T-helper 2 cell treated with Interferon-gamma antibody and Interleukin-4, amounts not matched to agents 100 ng/mL and 5 ng/mL, for 36 hours (primary cell): ENCODE measurements around the gene IMPG2. TPM values are rescaled to one million over a fixed set of nuclear protein-coding genes. Genes with fewer than 3 reads are reported as not detected.

Experiments used
- intact Hi-C: fragments of 100-400 bp; cut with micrococcal nuclease; formaldehyde crosslinking; loops from one replicate; pipeline ENCODE4 v1.15.1; 2023
- total RNA-seq: library from RNA; stranded (reverse); gene quantifications from 2 replicates; pipeline ENCODE4 v1.2.3, GENCODE V29; 2022

IMPG2 gene
- total RNA-seq, 1 donor from 2014 or later, result 0.20 TPM

DNA sequence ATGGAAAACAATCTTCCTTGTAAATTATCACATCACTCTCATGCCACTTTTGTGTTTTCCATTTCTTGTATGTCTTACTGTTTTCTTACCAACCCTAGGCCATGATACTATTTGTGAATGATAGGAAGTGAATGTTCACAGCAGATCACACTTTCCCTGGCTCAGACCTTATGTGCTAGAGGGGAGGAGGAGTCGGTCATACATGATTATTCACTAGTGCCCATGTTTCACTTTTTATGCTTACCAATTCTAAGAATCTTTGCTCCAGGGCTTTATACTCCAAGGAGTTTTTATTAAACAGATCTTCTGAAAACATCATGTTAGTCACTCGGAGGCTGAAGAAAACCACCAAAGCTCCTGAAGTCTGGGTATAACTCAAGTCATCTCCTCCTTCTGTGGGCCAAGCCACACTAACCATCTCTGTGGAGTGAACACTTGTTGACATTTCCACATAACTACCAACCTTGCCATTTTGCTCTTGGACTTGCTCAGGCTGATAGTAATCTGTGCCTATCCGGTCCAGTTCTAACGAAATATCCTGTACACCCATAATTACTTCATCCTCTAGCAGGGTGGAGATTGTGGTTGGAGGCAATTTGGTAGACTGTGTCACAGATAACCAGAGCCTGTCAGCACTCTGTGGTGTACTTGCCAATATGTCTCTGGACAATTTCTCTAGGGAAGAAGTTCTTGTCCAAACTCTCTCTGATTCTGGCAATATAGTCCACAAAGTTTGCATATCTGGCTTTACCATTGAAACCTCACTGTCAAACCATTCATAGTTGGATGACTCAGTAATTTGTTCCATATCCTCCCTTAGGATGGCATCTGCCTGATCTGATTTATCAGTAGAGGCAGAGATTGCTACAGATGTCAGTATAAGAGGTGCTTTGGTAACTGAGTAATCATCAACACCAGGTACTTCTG, 76.8 kb downstream of the IMPG2 start:
- intact Hi-C loops, result no loop called here

DNA sequence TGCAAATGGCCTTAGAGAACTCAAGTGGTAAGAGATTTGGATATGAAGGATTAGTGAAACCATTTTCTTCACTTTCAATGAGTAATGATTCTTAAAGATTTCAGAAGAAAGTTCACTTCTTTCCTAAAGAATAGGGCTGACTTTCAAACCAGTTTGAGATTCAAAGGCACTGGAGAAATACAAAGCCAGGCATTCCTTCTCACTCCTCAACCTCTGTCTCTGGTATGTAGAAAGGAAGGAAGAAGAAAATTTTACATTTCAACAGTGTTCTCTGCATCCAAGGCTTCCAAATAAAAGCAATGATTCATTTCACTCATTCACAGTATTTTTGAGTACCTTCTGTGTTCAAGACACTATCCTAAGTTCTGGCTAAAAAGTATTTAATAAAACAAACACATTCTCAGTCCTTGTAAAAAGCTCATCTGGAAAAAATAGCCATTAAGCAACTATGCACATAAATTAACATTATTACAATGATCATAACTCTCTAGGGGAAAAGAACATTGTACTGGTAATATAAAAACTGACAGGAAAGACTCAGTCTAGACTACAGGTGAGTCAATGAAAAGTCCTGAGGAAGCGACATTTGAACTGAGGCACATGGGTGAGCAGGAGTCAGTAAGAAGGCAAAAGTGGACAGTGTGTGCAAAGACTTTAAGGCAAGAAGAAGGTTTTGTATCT, 79.5 kb downstream of the IMPG2 start:
- intact Hi-C loops, result no loop called here

DNA sequence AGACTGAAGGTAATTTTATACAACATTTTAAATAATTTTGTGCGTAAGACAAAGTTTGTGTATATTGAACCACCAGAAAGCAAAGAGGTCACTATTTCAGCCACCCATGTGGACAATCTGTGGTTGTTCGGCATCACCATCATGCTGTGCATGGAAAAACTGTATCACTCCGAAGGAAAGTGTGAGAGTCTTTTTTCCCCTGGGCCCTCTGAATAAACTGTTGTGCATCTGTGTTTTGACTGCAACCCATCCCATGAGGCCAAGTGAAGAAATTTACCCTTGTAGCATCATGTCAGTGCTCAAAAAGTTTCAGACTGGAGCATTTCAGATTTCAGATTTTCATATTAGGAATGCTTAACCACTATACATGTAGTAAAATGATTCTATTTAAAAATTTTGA, 85.3 kb downstream of the IMPG2 start:
- intact Hi-C loops, result no loop called here

DNA sequence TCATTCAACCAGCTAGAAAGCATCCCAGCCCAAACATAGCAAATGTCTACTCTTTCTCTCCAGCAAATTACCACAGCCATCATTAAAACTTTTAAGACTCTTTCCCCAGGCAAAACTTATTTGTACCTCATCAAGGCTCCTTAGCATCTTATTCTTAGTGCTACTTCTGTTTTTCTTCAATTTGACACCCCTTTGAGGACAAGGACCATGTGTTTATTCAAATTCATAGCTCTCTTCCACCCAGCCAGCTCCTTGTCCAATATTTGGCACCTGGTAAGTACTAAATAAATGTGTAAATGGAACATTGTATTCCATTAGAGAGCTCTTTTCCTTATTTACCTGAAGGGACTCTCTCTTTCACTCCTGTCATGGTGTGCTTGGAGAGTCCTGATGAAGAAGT, 89.8 kb downstream of the IMPG2 start:
- intact Hi-C loops, result no loop called here

DNA sequence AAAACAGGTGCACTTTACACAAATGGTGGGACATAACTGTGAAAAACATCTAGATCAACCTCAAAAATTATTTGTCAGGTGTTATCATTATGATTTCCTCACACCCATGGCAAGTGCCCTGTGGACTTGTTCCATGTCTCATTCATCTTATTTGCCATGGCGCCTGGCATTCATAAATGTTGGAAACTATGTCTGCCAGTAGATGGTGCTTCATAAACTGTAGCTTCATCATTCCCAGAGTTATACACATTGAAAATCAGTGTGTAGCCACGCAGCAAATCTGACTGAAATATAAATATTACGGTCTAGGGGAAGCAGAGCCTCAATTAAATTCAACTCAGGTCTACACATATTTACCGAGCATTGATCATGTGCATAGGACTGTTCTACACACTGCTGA, 90.7 kb downstream of the IMPG2 start:
- intact Hi-C loops, result no loop called here

DNA sequence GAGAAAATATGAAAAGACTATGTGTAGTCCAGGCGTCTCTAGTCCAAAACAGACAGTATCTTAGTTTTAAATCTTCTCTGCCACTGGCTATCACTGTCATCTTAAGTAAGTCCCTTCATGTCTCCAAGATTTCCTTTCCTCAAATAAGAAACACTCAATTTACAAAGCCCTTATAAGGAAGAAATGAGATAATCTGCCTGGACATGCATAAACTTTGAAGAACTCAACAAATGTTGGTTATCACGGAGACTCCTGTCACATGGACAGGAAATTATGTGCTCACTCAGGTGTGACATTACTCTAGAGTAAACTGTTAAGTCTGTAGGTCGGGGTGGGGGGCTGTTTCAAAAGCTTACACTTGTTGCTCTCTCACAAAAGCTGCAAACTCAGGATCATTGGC, 91.9 kb downstream of the IMPG2 start:
- intact Hi-C loops, result no loop called here

DNA sequence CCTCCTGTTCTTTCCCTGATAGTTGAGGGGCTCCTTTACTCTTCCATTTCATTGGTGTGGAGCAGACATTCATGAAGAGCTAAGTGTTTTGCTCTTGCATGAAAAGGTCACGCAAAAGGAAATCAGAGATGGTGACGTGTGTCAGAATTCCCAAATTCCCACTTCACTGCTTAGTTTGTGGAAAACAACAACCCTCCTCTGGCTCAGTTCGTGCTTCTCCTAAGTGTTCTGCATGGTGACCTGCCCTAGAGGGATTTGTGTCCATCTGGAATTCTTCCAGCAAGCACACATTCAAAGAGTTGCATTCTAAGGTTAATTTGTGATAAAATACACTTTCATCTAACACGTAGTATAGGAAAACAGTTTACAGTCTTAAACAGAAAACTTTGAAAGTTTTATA, 95.6 kb downstream of the IMPG2 start:
- intact Hi-C loops, result no loop called here

DNA sequence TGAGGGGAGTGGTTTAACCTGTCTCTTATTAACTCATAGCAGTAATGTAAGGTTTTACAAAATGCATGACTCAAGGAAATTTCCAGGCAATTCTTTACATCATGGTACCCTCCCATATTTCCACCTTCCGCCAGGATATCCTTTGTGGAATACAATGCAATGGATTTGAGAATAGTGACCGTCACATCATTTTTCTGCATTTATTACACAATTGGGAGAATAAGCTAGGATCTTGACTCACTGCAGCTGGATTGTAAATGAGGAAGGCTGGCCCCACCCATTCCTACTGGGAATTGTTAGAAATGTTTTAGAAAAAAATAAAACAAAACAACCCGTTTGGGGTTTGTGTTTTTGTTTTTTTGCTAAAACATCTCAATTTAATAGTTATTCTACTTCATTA, 97.4 kb downstream of the IMPG2 start:
- intact Hi-C loops, result no loop called here

DNA sequence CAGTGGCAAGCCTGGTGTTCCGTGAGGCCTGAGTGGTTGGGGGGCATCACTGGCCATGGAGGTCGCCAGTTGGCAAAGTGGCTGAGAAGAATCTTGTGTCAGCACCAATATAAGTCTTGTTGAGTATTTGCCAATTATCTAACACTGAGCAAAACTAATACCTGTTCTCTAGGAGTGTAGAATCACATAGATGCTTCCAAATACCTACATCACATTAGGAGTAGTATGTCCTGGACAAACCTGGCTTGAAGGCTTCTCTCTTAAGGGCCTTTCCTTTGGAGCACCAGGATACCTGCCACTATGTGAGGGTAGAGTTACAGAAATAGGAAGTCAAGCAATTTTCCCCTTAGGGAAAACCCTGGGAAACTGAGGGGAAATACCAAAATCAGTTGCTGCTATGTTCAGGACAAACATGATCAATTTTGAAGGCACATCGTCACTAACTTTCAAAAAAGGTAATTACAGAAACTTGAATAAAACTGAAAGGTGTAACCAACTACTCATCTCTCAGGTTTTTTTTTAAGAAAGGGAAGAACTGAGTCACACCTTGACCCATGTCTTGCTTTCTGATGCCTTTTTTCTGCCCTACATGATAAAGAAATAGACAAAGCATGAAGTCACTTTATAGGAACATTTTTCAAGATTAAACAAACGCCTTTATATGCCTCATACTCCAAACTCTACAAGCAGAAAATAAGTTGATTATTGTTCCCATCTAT, 100.4 kb downstream of the IMPG2 start:
- intact Hi-C loops, result no loop called here

DNA sequence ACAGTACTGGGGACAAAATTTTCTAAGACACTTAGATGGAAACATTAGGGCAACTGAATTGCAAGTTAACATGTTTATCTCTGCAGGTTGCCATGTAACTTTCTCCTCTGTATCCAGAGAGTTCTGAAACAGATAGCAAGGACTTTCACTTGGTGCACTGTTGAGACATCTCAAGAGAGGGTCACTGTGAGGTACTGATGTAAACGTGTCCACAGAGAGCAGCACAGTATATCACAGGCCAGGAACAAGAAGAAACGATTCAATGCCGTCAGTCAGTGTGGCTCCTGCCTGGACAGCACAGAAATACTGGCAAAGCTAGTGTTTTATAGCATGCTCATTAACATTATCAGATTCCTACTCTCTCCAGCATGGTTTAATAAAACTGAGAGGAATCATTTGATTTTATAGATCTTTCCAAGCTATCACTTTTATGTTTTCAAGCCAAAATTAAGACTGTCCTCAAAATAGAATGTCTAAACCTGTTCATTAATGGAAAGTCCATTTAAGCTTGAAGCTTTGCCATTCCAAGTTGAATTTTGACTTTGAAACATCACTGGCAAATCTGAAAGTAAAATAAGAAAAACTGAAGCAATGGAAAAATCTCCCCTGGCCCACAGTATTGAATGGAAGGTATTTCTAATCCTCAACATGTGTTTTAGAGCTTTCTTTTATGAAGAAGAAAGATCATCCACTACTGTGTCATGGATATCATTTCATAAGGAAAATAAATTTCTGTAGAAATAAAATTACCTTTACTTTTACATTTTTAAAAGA, 102.7 kb downstream of the IMPG2 start:
- intact Hi-C loops, result no loop called here

DNA sequence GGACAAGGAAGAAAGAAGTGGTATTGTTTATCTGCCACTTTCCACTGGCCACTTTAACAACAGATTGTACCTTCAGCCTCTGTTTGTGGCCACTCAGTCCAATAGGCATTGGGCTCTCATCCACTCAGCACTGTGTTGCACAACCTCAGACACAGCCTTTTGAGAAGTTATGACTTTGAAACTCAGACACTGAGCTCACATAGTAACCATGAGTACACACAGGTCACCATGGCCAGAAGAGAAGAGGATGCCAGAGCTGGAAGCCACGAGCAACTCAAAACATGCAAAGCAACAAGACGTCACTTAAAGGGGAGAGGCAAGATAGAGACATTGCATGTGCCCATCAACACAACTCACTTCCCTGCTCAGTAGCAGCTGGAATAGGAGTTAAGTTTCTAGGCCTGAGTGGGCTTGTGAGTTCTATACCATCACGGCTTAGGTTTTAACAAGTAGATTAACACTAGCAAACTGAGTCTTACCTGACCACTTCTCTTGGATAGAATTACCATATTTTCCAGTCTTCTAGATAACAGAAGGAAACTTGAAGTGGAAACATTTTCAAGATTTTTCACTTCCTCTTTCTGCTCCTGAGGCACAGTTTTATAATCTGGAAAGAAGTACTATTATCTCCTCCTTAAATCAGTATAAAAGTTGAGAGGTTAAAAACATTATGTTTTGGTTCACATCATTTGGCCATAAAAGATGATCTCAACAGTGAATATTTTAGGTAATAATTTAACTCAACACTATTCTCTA, 103.5 kb downstream of the IMPG2 start:
- intact Hi-C loops, result no loop called here

DNA sequence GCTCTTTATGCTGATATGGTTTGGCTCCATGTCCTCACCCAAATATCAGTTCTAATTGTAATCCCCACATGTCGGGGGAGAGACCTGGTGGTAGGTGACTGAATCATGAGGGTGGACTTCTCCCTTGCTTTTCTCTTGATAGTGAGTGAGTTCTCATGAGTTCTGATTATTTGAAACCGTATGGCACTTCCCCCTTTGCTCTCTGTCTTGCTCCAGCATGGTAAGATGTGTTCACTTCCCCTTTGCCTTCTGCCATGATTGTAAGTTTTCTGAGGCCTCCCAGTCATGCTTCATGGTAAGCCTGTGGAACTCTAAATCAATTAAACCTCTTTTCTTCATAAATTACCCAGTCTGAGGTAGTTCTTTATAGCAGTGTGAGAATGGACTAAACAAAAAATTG, 107.6 kb downstream of the IMPG2 start:
- intact Hi-C loops, result no loop called here

DNA sequence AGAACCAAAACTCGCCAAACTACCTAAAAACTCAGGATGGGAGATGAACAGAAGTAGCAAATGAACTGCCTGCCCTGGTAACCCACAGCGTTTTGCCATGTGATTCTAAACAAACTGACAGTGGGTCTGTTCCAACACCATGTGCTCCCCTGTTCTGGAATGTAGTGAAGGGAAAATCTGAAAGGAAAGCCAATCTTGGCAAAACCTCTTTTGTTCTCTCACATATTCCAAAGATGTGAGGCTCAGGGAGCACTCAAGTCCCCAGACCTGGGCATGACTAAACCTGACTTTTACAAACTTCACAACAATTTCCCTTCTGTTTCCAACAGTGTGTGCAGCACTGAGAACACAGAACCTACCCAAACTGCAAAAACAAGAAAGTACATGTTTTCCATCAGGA, 116.1 kb downstream of the IMPG2 start:
- intact Hi-C loops, result no loop called here

DNA sequence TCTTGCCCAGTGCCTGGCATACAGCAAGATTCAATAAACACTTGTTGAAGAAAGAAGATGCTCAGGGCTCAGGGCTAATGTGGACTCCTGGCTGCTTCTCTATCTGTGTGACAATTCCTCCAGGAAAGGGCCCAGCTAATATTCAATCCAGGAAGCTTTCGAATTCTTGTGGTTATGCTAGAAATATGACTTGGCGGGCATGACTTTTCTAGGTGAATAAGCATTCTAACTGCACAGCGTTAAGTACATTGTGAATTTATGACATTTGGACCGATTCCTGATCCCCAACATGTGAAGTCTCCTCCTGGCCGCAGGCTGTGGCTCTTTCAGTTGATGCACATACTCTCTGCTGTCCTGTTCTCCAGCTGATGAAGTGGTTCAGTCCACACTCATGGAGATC, 117.0 kb downstream of the IMPG2 start:
- intact Hi-C loops, result no loop called here

DNA sequence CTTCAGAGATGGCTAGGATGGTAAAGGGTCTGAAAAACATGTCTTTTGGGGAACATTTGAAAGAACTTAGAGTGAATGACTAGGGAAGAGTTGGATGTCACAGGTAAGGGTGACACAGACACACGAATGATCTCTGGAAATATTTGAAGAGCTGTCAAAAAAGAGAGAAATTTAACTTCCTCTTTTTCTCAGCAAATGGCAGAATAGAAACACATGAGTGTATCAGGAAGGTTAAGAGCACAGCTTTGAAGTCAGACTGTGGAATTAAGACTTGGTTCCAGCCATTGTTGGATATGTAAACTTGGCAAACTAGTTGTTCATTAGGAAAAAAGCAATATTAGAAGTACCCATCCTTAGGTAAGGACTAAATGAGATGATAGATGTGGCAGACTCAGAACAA, 117.7 kb downstream of the IMPG2 start:
- intact Hi-C loops, result no loop called here

DNA sequence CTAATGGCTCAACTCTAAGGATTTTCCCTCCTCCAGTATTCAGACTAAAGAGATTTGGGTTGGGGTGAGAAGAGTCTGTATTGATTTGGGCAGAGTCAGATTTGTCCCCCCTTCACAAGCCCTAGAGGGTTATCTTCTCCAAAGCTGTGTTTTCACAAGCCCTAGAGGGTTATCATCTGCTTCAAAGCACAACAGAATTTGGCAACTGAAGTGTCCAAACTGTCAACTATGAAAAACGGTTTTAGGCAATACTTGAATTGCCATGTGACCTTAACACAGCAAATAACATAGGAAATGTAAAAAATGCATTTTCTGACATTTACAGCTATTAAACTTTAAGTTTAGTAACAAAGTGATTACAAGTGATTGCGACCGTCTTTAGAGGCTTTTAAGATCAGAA, 119.9 kb downstream of the IMPG2 start:
- intact Hi-C loops, result no loop called here

DNA sequence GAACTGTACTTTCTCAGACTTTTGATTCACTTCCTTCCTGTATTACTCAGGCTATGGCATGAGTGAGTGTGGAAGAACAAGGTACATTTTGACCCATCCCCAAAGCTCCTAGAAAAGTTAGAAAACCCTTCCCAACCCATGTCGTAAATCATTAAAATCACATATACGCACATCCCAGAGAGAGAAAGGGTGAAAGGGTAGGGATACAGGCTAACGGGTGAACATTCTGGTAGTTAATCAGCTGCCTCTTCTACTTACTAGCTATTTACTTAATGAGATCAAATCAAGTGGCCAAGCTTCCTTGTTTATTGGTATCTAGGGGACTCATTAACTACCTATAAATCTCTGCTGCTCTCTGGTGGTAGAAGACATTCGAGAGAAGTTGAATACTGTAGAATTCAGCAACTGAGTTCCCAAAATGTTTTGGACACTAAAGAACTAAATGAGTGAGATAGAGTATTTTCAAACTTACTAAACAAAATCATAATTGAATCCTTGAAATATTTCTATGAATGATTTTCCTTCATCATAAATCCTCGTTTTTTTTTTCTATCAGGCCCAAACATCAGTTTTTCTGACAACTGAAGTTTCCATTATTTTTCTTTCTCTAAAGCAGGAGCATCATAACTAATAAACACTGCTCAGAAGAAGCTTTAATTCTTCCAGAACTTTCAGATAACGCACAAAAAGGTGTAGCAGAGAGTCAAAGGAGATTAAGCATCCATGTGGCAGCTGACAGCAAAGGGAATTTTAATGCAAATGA, 124.2 kb downstream of the IMPG2 start:
- intact Hi-C loops, result loop anchor here (1.0 kb wide), 1 partner anchor 126 kb away; no protein-coding TSS in a partner anchor

DNA sequence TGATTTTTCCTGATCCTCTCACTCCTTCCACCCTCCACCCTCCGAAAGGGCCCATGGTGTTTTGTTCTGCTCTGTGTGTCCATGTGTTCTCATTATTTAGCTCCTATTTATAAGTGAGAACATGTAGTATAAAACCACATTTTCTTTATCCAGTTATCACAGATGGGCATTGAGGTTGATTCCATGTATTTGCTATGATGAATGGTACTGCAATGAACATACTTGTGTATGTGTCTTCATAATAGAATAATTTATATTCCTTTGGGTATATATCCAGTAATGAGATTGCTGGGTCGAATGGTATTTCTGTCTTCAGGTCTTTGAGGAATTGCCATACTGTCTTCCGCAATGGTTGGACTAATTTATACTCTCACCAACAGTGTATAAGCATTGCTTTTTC, 126.0 kb downstream of the IMPG2 start:
- intact Hi-C loops, result no loop called here

DNA sequence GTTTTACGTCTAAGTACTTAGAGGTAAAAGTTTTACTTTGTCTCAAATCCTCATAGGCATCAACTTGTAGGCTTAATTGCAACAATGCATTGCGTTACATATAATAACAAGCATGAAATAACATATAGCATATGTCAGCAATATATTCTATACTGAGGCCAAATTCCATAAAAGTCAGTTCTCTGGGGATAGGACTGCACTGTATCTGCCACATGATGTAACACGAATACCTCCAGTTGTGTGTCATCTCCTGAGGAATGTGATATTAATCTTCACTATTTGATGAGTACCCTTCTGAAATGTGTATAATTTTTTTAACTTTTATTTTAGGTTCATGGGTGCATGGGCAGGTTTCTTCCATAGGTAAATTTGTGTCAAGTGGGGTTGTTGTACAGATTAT, 126.4 kb downstream of the IMPG2 start:
- intact Hi-C loops, result no loop called here

DNA sequence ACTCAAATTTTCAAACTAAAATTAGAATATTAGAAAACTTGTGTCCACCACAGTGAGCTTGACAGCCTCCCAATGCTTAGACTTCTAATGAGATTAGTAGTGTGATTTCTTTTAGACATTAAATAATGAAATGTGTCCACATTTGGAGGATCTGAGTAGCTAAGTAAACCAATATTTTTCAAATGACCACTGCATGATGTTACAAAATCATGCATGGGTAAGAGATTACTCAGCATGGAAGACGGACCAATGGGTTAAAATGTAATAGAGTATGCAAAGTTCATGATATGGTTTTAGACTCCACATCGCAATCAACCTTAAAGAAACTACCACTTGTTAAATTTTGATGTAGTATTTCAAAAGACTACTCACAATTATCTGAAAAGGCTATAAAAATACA, 130.6 kb downstream of the IMPG2 start:
- intact Hi-C loops, result no loop called here
